GM23338 (cell line): ENCODE results near the gene LAMC2. TPM values are rescaled to one million over a fixed set of nuclear protein-coding genes. Genes with fewer than 3 reads are reported as not detected.

Experiments
- JUNB ChIP-seq: IDR thresholded peaks from one replicate; pipeline ENCODE4 v1.6.1; 2016; ENCODE audit warnings: antibody characterized with exemption; ENCODE audit not compliant: unreplicated experiment
- NANOG ChIP-seq: IDR thresholded peaks from 2 replicates; pipeline ENCODE4 v1.6.1; 2016; ENCODE audit warnings: antibody characterized with exemption, borderline replicate concordance
- POLR2AphosphoS5 ChIP-seq: IDR thresholded peaks from 2 replicates; pipeline ENCODE4 v1.6.1; 2016; ENCODE audit warnings: antibody characterized with exemption, low read depth
- STAT1 ChIP-seq: IDR thresholded peaks from one replicate; pipeline ENCODE4 v1.6.1; 2016; ENCODE audit warnings: antibody characterized with exemption; ENCODE audit not compliant: unreplicated experiment
- ZNF114 ChIP-seq: fragments of 250-450 bp; sonication (Bioruptor Pico); IDR thresholded peaks from 2 replicates; pipeline ENCODE4 v1.5.0; 2020; ENCODE audit warnings: mild to moderate bottlenecking, moderate library complexity
- ZNF462 ChIP-seq: fragments of 250-450 bp; sonication (Bioruptor Pico); IDR thresholded peaks from 2 replicates; pipeline ENCODE4 v1.5.0; 2020; ENCODE audit warnings: mild to moderate bottlenecking, moderate library complexity
- polyA plus RNA-seq: library from polyadenylated mRNA; unstranded; fragments of >200 nt; fragmentation: Nextera tagmentation; extraction: Ambion mirVana; gene quantifications from 2 replicates; pipeline ENCODE4 v1.2.1, GENCODE V29; 2016
- total RNA-seq: library from RNA; depleted of rRNA; stranded (reverse); fragments of >200 nt; shearing (Covaris generic); gene quantifications from 2 replicates; pipeline ENCODE4 v1.2.3, GENCODE V29; 2014
- TF ChIP-seq, protein P1 (sequence below): IDR thresholded peaks from one replicate; pipeline ENCODE4 v1.6.1; 2018; ENCODE audit warnings: antibody characterized with exemption; ENCODE audit not compliant: unreplicated experiment

LAMC2 gene
- total and polyA plus RNA-seq, 2 experiments from 2014 or later = 4.3 to 19.5 TPM

DNA sequence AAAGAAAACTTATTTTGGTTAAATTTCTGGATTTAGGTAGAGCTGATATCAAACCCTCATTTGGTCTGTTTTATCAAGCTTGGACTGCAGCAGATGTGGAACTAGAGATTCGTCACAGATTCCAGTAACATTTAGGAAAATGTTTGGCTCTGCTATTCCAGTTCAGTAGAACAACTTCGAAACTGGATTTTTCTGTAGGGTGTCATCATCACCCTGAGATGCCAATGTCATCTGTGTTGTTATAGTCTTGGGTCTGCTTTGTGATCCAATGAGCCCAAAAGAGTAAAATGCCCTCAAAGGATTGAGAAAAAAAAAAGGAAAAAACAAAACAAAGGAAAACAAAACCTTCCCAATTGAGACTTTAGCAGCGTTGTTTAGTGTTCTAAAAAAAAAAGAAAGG, 55.4 kb downstream of the LAMC2 start (continued):
- TF ChIP-seq ZNF462 = no peak
- no peak for TF ChIP-seq NANOG
- TF ChIP-seq ZNF114 (CRISPR knock-in tag) = no peak
- no peak for TF ChIP-seq STAT1
- TF ChIP-seq, protein P1, sequence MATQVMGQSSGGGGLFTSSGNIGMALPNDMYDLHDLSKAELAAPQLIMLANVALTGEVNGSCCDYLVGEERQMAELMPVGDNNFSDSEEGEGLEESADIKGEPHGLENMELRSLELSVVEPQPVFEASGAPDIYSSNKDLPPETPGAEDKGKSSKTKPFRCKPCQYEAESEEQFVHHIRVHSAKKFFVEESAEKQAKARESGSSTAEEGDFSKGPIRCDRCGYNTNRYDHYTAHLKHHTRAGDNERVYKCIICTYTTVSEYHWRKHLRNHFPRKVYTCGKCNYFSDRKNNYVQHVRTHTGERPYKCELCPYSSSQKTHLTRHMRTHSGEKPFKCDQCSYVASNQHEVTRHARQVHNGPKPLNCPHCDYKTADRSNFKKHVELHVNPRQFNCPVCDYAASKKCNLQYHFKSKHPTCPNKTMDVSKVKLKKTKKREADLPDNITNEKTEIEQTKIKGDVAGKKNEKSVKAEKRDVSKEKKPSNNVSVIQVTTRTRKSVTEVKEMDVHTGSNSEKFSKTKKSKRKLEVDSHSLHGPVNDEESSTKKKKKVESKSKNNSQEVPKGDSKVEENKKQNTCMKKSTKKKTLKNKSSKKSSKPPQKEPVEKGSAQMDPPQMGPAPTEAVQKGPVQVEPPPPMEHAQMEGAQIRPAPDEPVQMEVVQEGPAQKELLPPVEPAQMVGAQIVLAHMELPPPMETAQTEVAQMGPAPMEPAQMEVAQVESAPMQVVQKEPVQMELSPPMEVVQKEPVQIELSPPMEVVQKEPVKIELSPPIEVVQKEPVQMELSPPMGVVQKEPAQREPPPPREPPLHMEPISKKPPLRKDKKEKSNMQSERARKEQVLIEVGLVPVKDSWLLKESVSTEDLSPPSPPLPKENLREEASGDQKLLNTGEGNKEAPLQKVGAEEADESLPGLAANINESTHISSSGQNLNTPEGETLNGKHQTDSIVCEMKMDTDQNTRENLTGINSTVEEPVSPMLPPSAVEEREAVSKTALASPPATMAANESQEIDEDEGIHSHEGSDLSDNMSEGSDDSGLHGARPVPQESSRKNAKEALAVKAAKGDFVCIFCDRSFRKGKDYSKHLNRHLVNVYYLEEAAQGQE = no peak
- TF ChIP-seq POLR2AphosphoS5 = no peak
- TF ChIP-seq JUNB = no peak
